Uterus (tissue), 4 donors: ENCODE measurements around the gene MAP2K6. TPM values are rescaled to one million over a fixed set of nuclear protein-coding genes. Genes with fewer than 3 reads are reported as not detected.
A peak's percentile ranks its signal among the peaks of the same experiment; 100 is the strongest.

Experiments
- DNase-seq, 2 donors: peaks; one replicate each; pipeline ENCODE4 v3.0.0-alpha.2; 2019 to 2020
- H3K27ac ChIP-seq, 2 donors: fragments of 200-600 bp; sonication (generic); 1 replicate in 1 of 2; 2 replicates in 1 of 2; pipeline ENCODE4 v1.5.1; 2016 to 2018
- H3K27me3 ChIP-seq, 2 donors: fragments of 200-600 bp; sonication (generic); one replicate each; pipeline ENCODE4 v1.5.1; 2018 to 2019; ENCODE audit warnings: control low read depth in 1 of 2
- H3K36me3 ChIP-seq, 2 donors: fragments of 200-600 bp; sonication (generic); one replicate each; pipeline ENCODE4 v1.5.1; 2019; ENCODE audit warnings: control low read depth in 1 of 2
- H3K4me1 ChIP-seq, 2 donors: fragments of 200-600 bp; sonication (generic); one replicate each; pipeline ENCODE4 v1.5.1; 2018 to 2019; ENCODE audit warnings: control low read depth in 1 of 2
- H3K4me3 ChIP-seq, 2 donors: fragments of 200-600 bp; sonication (generic); 1 replicate in 1 of 2; 2 replicates in 1 of 2; pipeline ENCODE4 v1.5.1; 2018 to 2019; ENCODE audit warnings: mild to moderate bottlenecking in 1 of 2
- H3K9me3 ChIP-seq, 2 donors: fragments of 200-600 bp; sonication (generic); one replicate each; pipeline ENCODE4 v1.5.1; 2019; ENCODE audit warnings: control low read depth in 1 of 2
- CTCF ChIP-seq, 4 experiments: fragments of 200-600 bp in 2 of 4; fragments of 450-650 bp in 2 of 4; sonication (generic) in 2 of 4; IDR thresholded peaks; one replicate each; pipeline ENCODE4 v1.5.1; 2016 to 2019; ENCODE audit warnings: antibody characterized with exemption in 4 of 4, mild to moderate bottlenecking in 2 of 4, moderate library complexity in 1 of 4
- POLR2A ChIP-seq, 2 donors: fragments of 450-650 bp; IDR thresholded peaks; one replicate each; pipeline ENCODE4 v1.6.1; 2016; ENCODE audit warnings: antibody characterized with exemption in 2 of 2, mild to moderate bottlenecking in 1 of 2, moderate library complexity in 1 of 2
- intact Hi-C: fragments of 100-400 bp; cut with DNase I; formaldehyde crosslinking; loops from one replicate; pipeline ENCODE4 v1.15.1; 2023; ENCODE audit warnings: low total_unique reads
- total RNA-seq, 4 donors: library from RNA; depleted of rRNA in 3 of 4; stranded (reverse); fragments of >200 nt in 3 of 4; gene quantifications; one replicate each; pipeline versions ENCODE4 v1.1.0 to v1.2.4, GENCODE V29; 2014 to 2023
- donor health status: DM: yes; HTN: yes; CAD: no.

MAP2K6 gene
- total RNA-seq, 4 donors from 2014 or later: 3.2 to 43.4 (median 4.3) TPM

- no peak for TF ChIP-seq CTCF (IDR thresholded peaks at IDR 0.05)
- no peak for TF ChIP-seq POLR2A (IDR thresholded peaks at IDR 0.05)
- Histone ChIP-seq H3K27me3 (no peaks in the 10 kb centered on the region), H3K27ac (peak overlapping the region; percentile 43 to 49), H3K4me1 (no peaks in the 10 kb centered on the region), H3K36me3 (no peaks in the 10 kb centered on the region), H3K9me3 (no peaks in the 10 kb centered on the region), H3K4me3 (no peak overlapping the region)
- intact Hi-C loops: no loop called here
- DNase-seq: no peak
Measured at GRCh38 chr17:69461951-69462369, 47.5 kb downstream of the MAP2K6 start.

GRCh38 chr17:69462882-69463281 is 48.4 kb downstream of the MAP2K6 start:
- Histone ChIP-seq H3K36me3 (no peaks in the 10 kb centered on the region), H3K27ac (no peak overlapping the region), H3K4me1 (no peaks in the 10 kb centered on the region), H3K4me3 (no peak overlapping the region), H3K9me3 (no peaks in the 10 kb centered on the region), H3K27me3 (no peaks in the 10 kb centered on the region)
- intact Hi-C loops: no loop called here
- TF ChIP-seq CTCF (IDR thresholded peaks at IDR 0.05) (no peak), POLR2A (IDR thresholded peaks at IDR 0.05) (no peak)
- no peak for DNase-seq

- no peaks in the 10 kb centered on the region for H3K9me3 ChIP-seq
- no peak for DNase-seq
- H3K36me3 ChIP-seq: no peaks in the 10 kb centered on the region
- intact Hi-C loops: no loop called here
- no peak overlapping the region for H3K4me3 ChIP-seq
- no peaks in the 10 kb centered on the region for H3K4me1 ChIP-seq
- H3K27me3 ChIP-seq: no peaks in the 10 kb centered on the region
- no peak for TF ChIP-seq CTCF (IDR thresholded peaks at IDR 0.05)
- no peak for TF ChIP-seq POLR2A (IDR thresholded peaks at IDR 0.05)
- no peak overlapping the region for H3K27ac ChIP-seq
Measured at GRCh38 chr17:69466451-69466850, 52.0 kb downstream of the MAP2K6 start.

- intact Hi-C loops: no loop called here
- no peak for DNase-seq
- TF ChIP-seq POLR2A (IDR thresholded peaks at IDR 0.05) (no peak), CTCF (IDR thresholded peaks at IDR 0.05) (no peak)
- Histone ChIP-seq H3K4me1 (no peaks in the 10 kb centered on the region), H3K27me3 (no peaks in the 10 kb centered on the region), H3K4me3 (no peak overlapping the region), H3K27ac (no peak overlapping the region), H3K9me3 (no peaks in the 10 kb centered on the region), H3K36me3 (no peaks in the 10 kb centered on the region)
Measured at GRCh38 chr17:69466905-69467667, 52.6 kb downstream of the MAP2K6 start.

GRCh38 chr17:69468207-69468606 is 53.7 kb downstream of the MAP2K6 start:
- Histone ChIP-seq H3K9me3 (no peaks in the 10 kb centered on the region), H3K27me3 (no peaks in the 10 kb centered on the region), H3K36me3 (no peaks in the 10 kb centered on the region), H3K4me1 (no peaks in the 10 kb centered on the region), H3K4me3 (no peak overlapping the region), H3K27ac (no peak overlapping the region)
- TF ChIP-seq CTCF (IDR thresholded peaks at IDR 0.05): no peak
- intact Hi-C loops: no loop called here
- no peak for DNase-seq
